NB4 (cell line): ENCODE measurements around the gene EBF3.

Source experiments
- DNase-seq: peaks from one replicate; pipeline ENCODE4 v3.0.0; 2010; ENCODE audit warnings: low read depth
- H3K4me3 ChIP-seq: one replicate; pipeline ENCODE4 v1.5.1; 2011; ENCODE audit warnings: mild to moderate bottlenecking, low read depth, low read length, moderate library complexity
- CTCF ChIP-seq: IDR thresholded peaks from one replicate; pipeline ENCODE4 v1.5.1; 2012; ENCODE audit warnings: low read depth, low read length
- MAX ChIP-seq: IDR thresholded peaks from 2 replicates; pipeline ENCODE4 v1.6.1; 2011; ENCODE audit warnings: low read depth, low read length
- MYC ChIP-seq: IDR thresholded peaks from 2 replicates; pipeline ENCODE4 v1.6.1; 2011; ENCODE audit warnings: low read depth, low read length
- POLR2A ChIP-seq: IDR thresholded peaks from 2 replicates; pipeline ENCODE4 v1.6.1; 2011; ENCODE audit warnings: mild to moderate bottlenecking; ENCODE audit not compliant: insufficient read length; ENCODE audit errors: extremely low read depth

EBF3 gene

GRCh38 chr10:129855836-129856563 is 108.1 kb downstream of the EBF3 start:
- DNase-seq, result no peak
- no peak overlapping the region for H3K4me3 ChIP-seq
- no peak for TF ChIP-seq MAX

- no peak for DNase-seq
- TF ChIP-seq CTCF (no peak), POLR2A (no peak), MAX (no peak), MYC (no peak)
- H3K4me3 ChIP-seq, result no peak overlapping the region
Observed at GRCh38 chr10:129854796-129855705, 109.0 kb downstream of the EBF3 start.

GRCh38 chr10:129854158-129854557 is 109.9 kb downstream of the EBF3 start:
- no peak overlapping the region for H3K4me3 ChIP-seq
- DNase-seq, result no peak
- TF ChIP-seq MAX (no peak), POLR2A (no peak), CTCF (no peak), MYC (no peak)

GRCh38 chr10:129853562-129853903 is 110.5 kb downstream of the EBF3 start:
- no peak overlapping the region for H3K4me3 ChIP-seq

GRCh38 chr10:129852829-129853561 is 111.1 kb downstream of the EBF3 start:
- no peak for DNase-seq
- no peak overlapping the region for H3K4me3 ChIP-seq
- TF ChIP-seq MYC (no peak), MAX (no peak), POLR2A (no peak), CTCF (no peak)

More at GRCh38 chr10:129853562-129853903, 110.5 kb downstream of the EBF3 start:
- TF ChIP-seq MYC, result no peak
- peak; percentile 15 for TF ChIP-seq CTCF
- peak; percentile 47 for DNase-seq
